HL-60 (cell line): ENCODE data around the gene IL1RAPL1.

Experiments
- DNase-seq, 2 experiments: peaks; one replicate each; pipeline ENCODE4 v3.0.0-alpha.2; 2010 to 2020; ENCODE audit warnings: low read depth in 1 of 2, low spot score in 1 of 2
- H3K27ac ChIP-seq: fragments of 250-450 bp; sonication (Bioruptor Pico); replicated peaks from 2 replicates; pipeline ENCODE4 v1.5.1; 2020; ENCODE audit warnings: mild to moderate bottlenecking, moderate library complexity
- H3K27me3 ChIP-seq: fragments of 250-450 bp; sonication (Bioruptor Pico); 2 replicates; pipeline ENCODE4 v1.5.1; 2021; ENCODE audit warnings: mild to moderate bottlenecking, moderate library complexity; ENCODE audit not compliant: insufficient read depth, poor library complexity, severe bottlenecking
- H3K4me3 ChIP-seq: replicated peaks from 2 replicates; pipeline ENCODE4 v1.5.1; 2011; ENCODE audit warnings: mild to moderate bottlenecking, control low read depth, low read length; ENCODE audit not compliant: insufficient read depth
- GABPA ChIP-seq: IDR thresholded peaks from 2 replicates; pipeline ENCODE4 v1.6.1; 2012; ENCODE audit warnings: low read depth
- POLR2AphosphoS5 ChIP-seq: IDR thresholded peaks from 2 replicates; pipeline ENCODE4 v1.6.1; 2012; ENCODE audit warnings: low read depth
- SPI1 ChIP-seq: IDR thresholded peaks from 2 replicates; pipeline ENCODE4 v1.6.1; 2012; ENCODE audit warnings: low read depth, mild to moderate bottlenecking, borderline replicate concordance
- TF ChIP-seq, protein P1 (sequence below): IDR thresholded peaks from 2 replicates; pipeline ENCODE4 v1.6.1; 2012; ENCODE audit warnings: low read depth; ENCODE audit not compliant: insufficient replicate concordance
- TF ChIP-seq, protein P2 (sequence below): IDR thresholded peaks from one replicate; pipeline ENCODE4 v1.5.1; 2011; ENCODE audit warnings: low read length, control low read depth, inconsistent platforms; ENCODE audit not compliant: insufficient read depth

Gene IL1RAPL1

DNA sequence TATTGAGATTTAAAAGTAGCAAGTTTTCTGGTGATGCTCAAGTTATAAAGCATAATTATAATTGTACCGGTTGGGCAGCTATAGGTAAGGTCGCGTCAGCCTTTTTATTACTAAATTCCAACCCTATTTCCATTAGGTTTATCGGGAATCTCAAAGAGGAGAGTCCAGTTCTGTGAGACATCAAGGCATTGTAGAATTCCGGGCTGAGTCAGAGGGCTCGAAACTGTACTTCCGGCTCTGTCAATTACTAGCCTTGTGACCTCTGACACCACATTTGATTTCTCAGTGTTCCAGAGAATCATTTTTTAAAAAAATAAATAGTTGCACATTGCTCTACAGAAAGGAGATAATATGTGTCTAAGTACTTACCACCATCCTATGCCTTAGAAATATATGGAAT lies 4.3 kb downstream of the IL1RAPL1 start:
- DNase-seq: no peak
- TF ChIP-seq GABPA (no peak), SPI1 (no peak)
- TF ChIP-seq, protein P1, sequence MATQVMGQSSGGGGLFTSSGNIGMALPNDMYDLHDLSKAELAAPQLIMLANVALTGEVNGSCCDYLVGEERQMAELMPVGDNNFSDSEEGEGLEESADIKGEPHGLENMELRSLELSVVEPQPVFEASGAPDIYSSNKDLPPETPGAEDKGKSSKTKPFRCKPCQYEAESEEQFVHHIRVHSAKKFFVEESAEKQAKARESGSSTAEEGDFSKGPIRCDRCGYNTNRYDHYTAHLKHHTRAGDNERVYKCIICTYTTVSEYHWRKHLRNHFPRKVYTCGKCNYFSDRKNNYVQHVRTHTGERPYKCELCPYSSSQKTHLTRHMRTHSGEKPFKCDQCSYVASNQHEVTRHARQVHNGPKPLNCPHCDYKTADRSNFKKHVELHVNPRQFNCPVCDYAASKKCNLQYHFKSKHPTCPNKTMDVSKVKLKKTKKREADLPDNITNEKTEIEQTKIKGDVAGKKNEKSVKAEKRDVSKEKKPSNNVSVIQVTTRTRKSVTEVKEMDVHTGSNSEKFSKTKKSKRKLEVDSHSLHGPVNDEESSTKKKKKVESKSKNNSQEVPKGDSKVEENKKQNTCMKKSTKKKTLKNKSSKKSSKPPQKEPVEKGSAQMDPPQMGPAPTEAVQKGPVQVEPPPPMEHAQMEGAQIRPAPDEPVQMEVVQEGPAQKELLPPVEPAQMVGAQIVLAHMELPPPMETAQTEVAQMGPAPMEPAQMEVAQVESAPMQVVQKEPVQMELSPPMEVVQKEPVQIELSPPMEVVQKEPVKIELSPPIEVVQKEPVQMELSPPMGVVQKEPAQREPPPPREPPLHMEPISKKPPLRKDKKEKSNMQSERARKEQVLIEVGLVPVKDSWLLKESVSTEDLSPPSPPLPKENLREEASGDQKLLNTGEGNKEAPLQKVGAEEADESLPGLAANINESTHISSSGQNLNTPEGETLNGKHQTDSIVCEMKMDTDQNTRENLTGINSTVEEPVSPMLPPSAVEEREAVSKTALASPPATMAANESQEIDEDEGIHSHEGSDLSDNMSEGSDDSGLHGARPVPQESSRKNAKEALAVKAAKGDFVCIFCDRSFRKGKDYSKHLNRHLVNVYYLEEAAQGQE: no peak
- TF ChIP-seq, protein P2, sequence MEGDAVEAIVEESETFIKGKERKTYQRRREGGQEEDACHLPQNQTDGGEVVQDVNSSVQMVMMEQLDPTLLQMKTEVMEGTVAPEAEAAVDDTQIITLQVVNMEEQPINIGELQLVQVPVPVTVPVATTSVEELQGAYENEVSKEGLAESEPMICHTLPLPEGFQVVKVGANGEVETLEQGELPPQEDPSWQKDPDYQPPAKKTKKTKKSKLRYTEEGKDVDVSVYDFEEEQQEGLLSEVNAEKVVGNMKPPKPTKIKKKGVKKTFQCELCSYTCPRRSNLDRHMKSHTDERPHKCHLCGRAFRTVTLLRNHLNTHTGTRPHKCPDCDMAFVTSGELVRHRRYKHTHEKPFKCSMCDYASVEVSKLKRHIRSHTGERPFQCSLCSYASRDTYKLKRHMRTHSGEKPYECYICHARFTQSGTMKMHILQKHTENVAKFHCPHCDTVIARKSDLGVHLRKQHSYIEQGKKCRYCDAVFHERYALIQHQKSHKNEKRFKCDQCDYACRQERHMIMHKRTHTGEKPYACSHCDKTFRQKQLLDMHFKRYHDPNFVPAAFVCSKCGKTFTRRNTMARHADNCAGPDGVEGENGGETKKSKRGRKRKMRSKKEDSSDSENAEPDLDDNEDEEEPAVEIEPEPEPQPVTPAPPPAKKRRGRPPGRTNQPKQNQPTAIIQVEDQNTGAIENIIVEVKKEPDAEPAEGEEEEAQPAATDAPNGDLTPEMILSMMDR: no peak
- Histone ChIP-seq H3K27ac (no peak overlapping the region), H3K27me3 (peaks cover 3% of the 10 kb centered on the region), H3K4me3 (no peak overlapping the region)

DNA sequence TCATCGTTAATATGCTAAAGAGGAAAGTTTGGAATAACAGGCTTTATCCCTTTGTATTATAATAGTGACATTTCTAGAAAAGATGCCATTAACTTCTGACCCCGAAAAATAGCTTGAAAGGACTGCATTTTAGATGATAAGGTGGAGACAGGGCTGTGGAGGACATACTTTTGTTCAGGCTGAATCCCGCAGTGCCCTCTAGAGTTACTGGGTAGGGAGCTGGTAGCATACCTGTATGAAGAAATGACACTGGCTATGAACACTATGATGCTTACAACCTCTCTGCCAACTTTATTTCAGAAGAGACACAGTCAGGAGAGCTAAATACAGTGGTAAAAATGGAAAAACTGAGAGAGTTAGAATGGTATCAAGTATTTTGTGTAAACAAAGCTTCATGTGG lies 8.1 kb downstream of the IL1RAPL1 start:
- no peak overlapping the region for H3K4me3 ChIP-seq
- DNase-seq: no peak
- H3K27ac ChIP-seq: no peak overlapping the region
- no peaks in the 10 kb centered on the region for H3K27me3 ChIP-seq
- TF ChIP-seq GABPA (no peak), POLR2AphosphoS5 (no peak), SPI1 (no peak)
- TF ChIP-seq, protein P1: no peak
- TF ChIP-seq, protein P2: no peak

DNA sequence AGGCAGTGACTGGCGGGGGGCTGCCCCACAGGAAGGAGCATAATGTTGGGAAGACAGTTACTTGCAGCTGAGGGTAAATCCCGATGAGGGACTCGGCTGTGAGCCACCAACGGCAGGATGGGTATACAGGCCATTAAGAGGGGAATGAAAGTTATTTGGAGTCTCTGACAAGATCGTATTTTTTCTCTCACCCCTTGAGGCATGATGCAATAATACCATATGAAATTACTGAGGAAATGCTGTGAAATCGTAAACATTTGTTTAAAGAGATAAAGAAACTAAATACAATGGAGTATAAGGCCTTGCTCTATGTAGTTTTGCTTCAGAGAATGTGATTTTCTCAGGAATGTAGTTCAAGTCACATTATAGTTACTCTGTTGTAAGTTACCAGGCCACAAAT lies 12.7 kb downstream of the IL1RAPL1 start:
- no peaks in the 10 kb centered on the region for H3K27me3 ChIP-seq
- no peak overlapping the region for H3K27ac ChIP-seq
- DNase-seq: no peak
- no peak overlapping the region for H3K4me3 ChIP-seq
- TF ChIP-seq POLR2AphosphoS5 (no peak), GABPA (no peak), SPI1 (no peak)
- TF ChIP-seq, protein P2: no peak
- TF ChIP-seq, protein P1: no peak
